Bronchial epithelial cell (primary cell): ENCODE data around the gene NFASC. TPM values are rescaled to one million over a fixed set of nuclear protein-coding genes. Genes with fewer than 3 reads are reported as not detected.

Source experiments
- DNase-seq: peaks from one replicate; pipeline ENCODE4 v3.0.0-alpha.2; 2010; ENCODE audit warnings: low read depth
- FAIRE-seq: peaks from 2 replicates; lab custom pipeline; 2011; peaks lifted over from hg19 to GRCh38; lab: Jason Lieb, UNC
- H3K27me3 ChIP-seq: 2 replicates; pipeline ENCODE4 v1.5.1; 2011; ENCODE audit warnings: low read length; ENCODE audit not compliant: control insufficient read depth, insufficient read depth
- H3K36me3 ChIP-seq: 2 replicates; pipeline ENCODE4 v1.5.1; 2011; ENCODE audit warnings: low read length; ENCODE audit not compliant: control insufficient read depth, insufficient read depth
- H3K4me3 ChIP-seq: 2 replicates; pipeline ENCODE4 v1.5.1; 2011; ENCODE audit warnings: mild to moderate bottlenecking, low read depth, low read length, control low read depth
- CTCF ChIP-seq: IDR thresholded peaks from 2 replicates; pipeline ENCODE4 v1.5.1; 2011; ENCODE audit warnings: mild to moderate bottlenecking, moderate library complexity, low read length, control low read depth, inconsistent platforms; ENCODE audit not compliant: insufficient read depth, severe bottlenecking
- total RNA-seq: library from RNA; depleted of rRNA; stranded (reverse); fragments of >200 nt; gene quantifications from 2 replicates; pipeline ENCODE4 v1.2.1, GENCODE V29; 2014

Gene NFASC
- total RNA-seq, 1 donor from 2014 or later, result 0.53 TPM

GRCh38 chr1:204973449-204973848, 102.8 kb downstream of the NFASC start:
- no peak for TF ChIP-seq CTCF
- H3K36me3 ChIP-seq, result no peaks in the 10 kb centered on the region
- FAIRE-seq, result peak; percentile 76
- no peak for DNase-seq
- peaks cover 3% of the 10 kb centered on the region for H3K27me3 ChIP-seq
- no peak overlapping the region for H3K4me3 ChIP-seq

- H3K4me3 ChIP-seq, result no peak overlapping the region
- TF ChIP-seq CTCF, result no peak
- FAIRE-seq, result peak; percentile 23
- DNase-seq, result no peak
- no peaks in the 10 kb centered on the region for H3K36me3 ChIP-seq
- H3K27me3 ChIP-seq, result peaks cover 3% of the 10 kb centered on the region
These were observed 103.7 kb downstream of the NFASC start for GRCh38 chr1:204974327-204974726.

- FAIRE-seq (no peak), DNase-seq (no peak)
- peaks cover 3% of the 10 kb centered on the region for H3K27me3 ChIP-seq
- TF ChIP-seq CTCF, result no peak
- H3K36me3 ChIP-seq, result no peaks in the 10 kb centered on the region
- no peak overlapping the region for H3K4me3 ChIP-seq
These were observed 104.4 kb downstream of the NFASC start for GRCh38 chr1:204975021-204975420.

- DNase-seq (peak; percentile 30), FAIRE-seq (no peak)
- H3K27me3 ChIP-seq, result peaks cover 3% of the 10 kb centered on the region
- H3K36me3 ChIP-seq, result no peaks in the 10 kb centered on the region
- peak; percentile 86 for TF ChIP-seq CTCF
- H3K4me3 ChIP-seq, result no peak overlapping the region
These were observed 105.0 kb downstream of the NFASC start for GRCh38 chr1:204975568-204976235.

- Histone ChIP-seq H3K27me3 (peaks cover 1% of the 10 kb centered on the region), H3K4me3 (no peak overlapping the region), H3K36me3 (no peaks in the 10 kb centered on the region)
- FAIRE-seq, result no peak
- no peak for DNase-seq
- TF ChIP-seq CTCF, result no peak
These were observed 106.0 kb downstream of the NFASC start for GRCh38 chr1:204976646-204977045.

GRCh38 chr1:204977318-204977717, 106.7 kb downstream of the NFASC start:
- Histone ChIP-seq H3K4me3 (no peak overlapping the region), H3K27me3 (peaks cover 1% of the 10 kb centered on the region), H3K36me3 (no peaks in the 10 kb centered on the region)
- DNase-seq (no peak), FAIRE-seq (no peak)
- no peak for TF ChIP-seq CTCF
